ENCODE measurements around the gene ANKRD11.

The ANKRD11 gene

GRCh38 chr16:89490439-89491237 lies at the start of gene ANKRD11:
ANKRD11 (minus strand) TSS chr16:89490561; CDS start chr16:89317019, 173,542 bp downstream.
- H3K4me3 ChIP-seq (ENCODE audit: low read depth in 1 of 2, low read length in 2 of 2): peak within 1 kb of the TSS; percentile 78 to 90
- H3K9me3 ChIP-seq (ENCODE audit: control insufficient read depth in 1 of 2, low read length in 2 of 2): no peaks in the 10 kb centered on the region
- H3K27ac ChIP-seq (ENCODE audit: low read length): peak within 1 kb of the TSS; percentile 91
- H3K27me3 ChIP-seq (ENCODE audit: low read depth, low read length): no peaks in the 10 kb centered on the region
- H3K4me1 ChIP-seq (ENCODE audit: control insufficient read depth in 1 of 2, insufficient read depth in 2 of 2, low read length in 2 of 2): peaks cover 20 to 33% of the 10 kb centered on the region in 2 donors
- no peaks in the 10 kb centered on the region for H3K36me3 ChIP-seq (ENCODE audit: control insufficient read depth in 1 of 2, insufficient read depth in 2 of 2, low read length in 2 of 2)

GRCh38 chr16:89538286-89538685 lies 47.9 kb upstream of the ANKRD11 start:
- Histone ChIP-seq H3K27ac (ENCODE audit: low read length) (no peak overlapping the region), H3K4me1 (ENCODE audit: control insufficient read depth in 1 of 2, insufficient read depth in 2 of 2, low read length in 2 of 2) (peaks cover 0 to 12% of the 10 kb centered on the region in 2 donors), H3K9me3 (ENCODE audit: control insufficient read depth in 1 of 2, low read length in 2 of 2) (no peaks in the 10 kb centered on the region), H3K36me3 (ENCODE audit: control insufficient read depth in 1 of 2, insufficient read depth in 2 of 2, low read length in 2 of 2) (peaks cover 37 to 63% of the 10 kb centered on the region in 2 donors), H3K27me3 (ENCODE audit: low read depth, low read length) (no peaks in the 10 kb centered on the region), H3K4me3 (ENCODE audit: low read depth in 1 of 2, low read length in 2 of 2) (no peak overlapping the region)

- Histone ChIP-seq H3K9me3 (ENCODE audit: control insufficient read depth in 1 of 2, low read length in 2 of 2) (no peaks in the 10 kb centered on the region), H3K4me3 (ENCODE audit: low read depth in 1 of 2, low read length in 2 of 2) (no peak overlapping the region), H3K27me3 (ENCODE audit: low read depth, low read length) (no peaks in the 10 kb centered on the region), H3K36me3 (ENCODE audit: control insufficient read depth in 1 of 2, insufficient read depth in 2 of 2, low read length in 2 of 2) (peaks cover 37 to 71% of the 10 kb centered on the region in 2 donors), H3K4me1 (ENCODE audit: control insufficient read depth in 1 of 2, insufficient read depth in 2 of 2, low read length in 2 of 2) (peaks cover 0 to 12% of the 10 kb centered on the region in 2 donors), H3K27ac (ENCODE audit: low read length) (no peak overlapping the region)
Measured at GRCh38 chr16:89537549-89537925, 47.2 kb upstream of the ANKRD11 start.

GRCh38 chr16:89536886-89537548 lies 46.7 kb upstream of the ANKRD11 start:
- Histone ChIP-seq H3K27ac (ENCODE audit: low read length) (no peak overlapping the region), H3K9me3 (ENCODE audit: control insufficient read depth in 1 of 2, low read length in 2 of 2) (no peaks in the 10 kb centered on the region), H3K4me1 (ENCODE audit: control insufficient read depth in 1 of 2, insufficient read depth in 2 of 2, low read length in 2 of 2) (peaks cover 0 to 12% of the 10 kb centered on the region in 2 donors), H3K4me3 (ENCODE audit: low read depth in 1 of 2, low read length in 2 of 2) (no peak overlapping the region), H3K36me3 (ENCODE audit: control insufficient read depth in 1 of 2, insufficient read depth in 2 of 2, low read length in 2 of 2) (peaks cover 32 to 76% of the 10 kb centered on the region in 2 donors), H3K27me3 (ENCODE audit: low read depth, low read length) (no peaks in the 10 kb centered on the region)

GRCh38 chr16:89536371-89536770 lies 46.0 kb upstream of the ANKRD11 start:
- Histone ChIP-seq H3K27me3 (ENCODE audit: low read depth, low read length) (no peaks in the 10 kb centered on the region), H3K4me3 (ENCODE audit: low read depth in 1 of 2, low read length in 2 of 2) (no peak overlapping the region), H3K27ac (ENCODE audit: low read length) (no peak overlapping the region), H3K4me1 (ENCODE audit: control insufficient read depth in 1 of 2, insufficient read depth in 2 of 2, low read length in 2 of 2) (peaks cover 0 to 12% of the 10 kb centered on the region in 2 donors), H3K9me3 (ENCODE audit: control insufficient read depth in 1 of 2, low read length in 2 of 2) (no peaks in the 10 kb centered on the region), H3K36me3 (ENCODE audit: control insufficient read depth in 1 of 2, insufficient read depth in 2 of 2, low read length in 2 of 2) (peaks cover 30 to 76% of the 10 kb centered on the region in 2 donors)

- Histone ChIP-seq H3K27ac (ENCODE audit: low read length) (no peak overlapping the region), H3K4me3 (ENCODE audit: low read depth in 1 of 2, low read length in 2 of 2) (no peak overlapping the region), H3K4me1 (ENCODE audit: control insufficient read depth in 1 of 2, insufficient read depth in 2 of 2, low read length in 2 of 2) (peaks cover 0 to 12% of the 10 kb centered on the region in 2 donors), H3K27me3 (ENCODE audit: low read depth, low read length) (no peaks in the 10 kb centered on the region), H3K36me3 (ENCODE audit: control insufficient read depth in 1 of 2, insufficient read depth in 2 of 2, low read length in 2 of 2) (peaks cover 30 to 79% of the 10 kb centered on the region in 2 donors), H3K9me3 (ENCODE audit: control insufficient read depth in 1 of 2, low read length in 2 of 2) (no peaks in the 10 kb centered on the region)
Measured at GRCh38 chr16:89534252-89534756, 43.9 kb upstream of the ANKRD11 start.

GRCh38 chr16:89531821-89532526 lies 41.6 kb upstream of the ANKRD11 start:
- no peaks in the 10 kb centered on the region for H3K9me3 ChIP-seq (ENCODE audit: control insufficient read depth in 1 of 2, low read length in 2 of 2)
- H3K27ac ChIP-seq (ENCODE audit: low read length): no peak overlapping the region
- peaks cover 39 to 82% of the 10 kb centered on the region in 2 donors for H3K36me3 ChIP-seq (ENCODE audit: control insufficient read depth in 1 of 2, insufficient read depth in 2 of 2, low read length in 2 of 2)

GRCh38 chr16:89530401-89531381 lies 40.3 kb upstream of the ANKRD11 start:
- H3K36me3 ChIP-seq (ENCODE audit: control insufficient read depth in 1 of 2, insufficient read depth in 2 of 2, low read length in 2 of 2): peaks cover 49 to 90% of the 10 kb centered on the region in 2 donors
- no peaks in the 10 kb centered on the region for H3K27me3 ChIP-seq (ENCODE audit: low read depth, low read length)
- no peaks in the 10 kb centered on the region for H3K9me3 ChIP-seq (ENCODE audit: control insufficient read depth in 1 of 2, low read length in 2 of 2)
- peaks cover 0 to 8% of the 10 kb centered on the region in 2 donors for H3K4me1 ChIP-seq (ENCODE audit: control insufficient read depth in 1 of 2, insufficient read depth in 2 of 2, low read length in 2 of 2)
- no peak overlapping the region for H3K27ac ChIP-seq (ENCODE audit: low read length)
- H3K4me3 ChIP-seq (ENCODE audit: low read depth in 1 of 2, low read length in 2 of 2): no peak overlapping the region

More at GRCh38 chr16:89531821-89532526, 41.6 kb upstream of the ANKRD11 start:
- Histone ChIP-seq H3K4me1 (ENCODE audit: control insufficient read depth in 1 of 2, insufficient read depth in 2 of 2, low read length in 2 of 2) (peaks cover 0 to 8% of the 10 kb centered on the region in 2 donors), H3K4me3 (ENCODE audit: low read depth in 1 of 2, low read length in 2 of 2) (no peak overlapping the region), H3K27me3 (ENCODE audit: low read depth, low read length) (no peaks in the 10 kb centered on the region)

GRCh38 chr16:89529097-89529496 lies 38.7 kb upstream of the ANKRD11 start:
- H3K4me3 ChIP-seq (ENCODE audit: low read depth in 1 of 2, low read length in 2 of 2): no peak overlapping the region
- H3K36me3 ChIP-seq (ENCODE audit: control insufficient read depth in 1 of 2, insufficient read depth in 2 of 2, low read length in 2 of 2): peaks cover 46 to 90% of the 10 kb centered on the region in 2 donors
- H3K27ac ChIP-seq (ENCODE audit: low read length): no peak overlapping the region
- H3K27me3 ChIP-seq (ENCODE audit: low read depth, low read length): no peaks in the 10 kb centered on the region
- H3K4me1 ChIP-seq (ENCODE audit: control insufficient read depth in 1 of 2, insufficient read depth in 2 of 2, low read length in 2 of 2): no peaks in the 10 kb centered on the region
- no peaks in the 10 kb centered on the region for H3K9me3 ChIP-seq (ENCODE audit: control insufficient read depth in 1 of 2, low read length in 2 of 2)

- H3K27ac ChIP-seq (ENCODE audit: low read length): no peak overlapping the region
- H3K4me3 ChIP-seq (ENCODE audit: low read depth in 1 of 2, low read length in 2 of 2): no peak overlapping the region
- no peaks in the 10 kb centered on the region for H3K4me1 ChIP-seq (ENCODE audit: control insufficient read depth in 1 of 2, insufficient read depth in 2 of 2, low read length in 2 of 2)
- H3K27me3 ChIP-seq (ENCODE audit: low read depth, low read length): no peaks in the 10 kb centered on the region
- no peaks in the 10 kb centered on the region for H3K9me3 ChIP-seq (ENCODE audit: control insufficient read depth in 1 of 2, low read length in 2 of 2)
- peaks cover 60 to 82% of the 10 kb centered on the region in 2 donors for H3K36me3 ChIP-seq (ENCODE audit: control insufficient read depth in 1 of 2, insufficient read depth in 2 of 2, low read length in 2 of 2)
Measured at GRCh38 chr16:89525146-89525913, 35.0 kb upstream of the ANKRD11 start.

Measured in muscle layer of duodenum (tissue), 2 donors.